C4-2B (cell line): ENCODE measurements around the gene OR6A2.

ENCODE experiments used
- H3K27ac ChIP-seq: fragments of 450-650 bp; 2 replicates; pipeline ENCODE4 v1.5.1; 2017
- ZFX ChIP-seq: fragments of 450-650 bp; IDR thresholded peaks from 2 replicates; pipeline ENCODE4 v1.6.1; 2017
- TF ChIP-seq, protein P1 (sequence below): fragments of 450-650 bp; conservative IDR thresholded peaks from 2 replicates; pipeline ENCODE4 v1.5.1; 2017; ENCODE audit warnings: mild to moderate bottlenecking

Gene OR6A2

DNA sequence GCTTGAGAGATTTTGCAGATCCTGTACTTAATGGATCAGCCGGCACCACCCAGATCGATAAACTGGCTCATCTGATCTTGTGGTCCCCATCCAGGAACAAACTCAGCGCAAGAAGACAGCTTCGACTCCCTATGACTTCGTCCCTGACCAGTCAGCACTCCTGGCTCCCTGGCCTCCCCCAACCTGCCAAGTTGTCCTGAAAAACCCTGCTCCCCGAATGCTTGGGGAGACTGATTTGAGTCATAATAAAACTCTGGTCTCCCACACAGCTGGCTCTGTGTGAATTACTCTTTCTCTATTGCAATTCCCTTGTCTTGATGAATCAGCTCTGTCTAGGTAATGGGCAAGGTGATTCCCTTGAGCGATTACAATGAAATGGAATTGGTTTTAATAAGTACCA lies 57.2 kb downstream of the OR6A2 start:
- TF ChIP-seq, protein P1, sequence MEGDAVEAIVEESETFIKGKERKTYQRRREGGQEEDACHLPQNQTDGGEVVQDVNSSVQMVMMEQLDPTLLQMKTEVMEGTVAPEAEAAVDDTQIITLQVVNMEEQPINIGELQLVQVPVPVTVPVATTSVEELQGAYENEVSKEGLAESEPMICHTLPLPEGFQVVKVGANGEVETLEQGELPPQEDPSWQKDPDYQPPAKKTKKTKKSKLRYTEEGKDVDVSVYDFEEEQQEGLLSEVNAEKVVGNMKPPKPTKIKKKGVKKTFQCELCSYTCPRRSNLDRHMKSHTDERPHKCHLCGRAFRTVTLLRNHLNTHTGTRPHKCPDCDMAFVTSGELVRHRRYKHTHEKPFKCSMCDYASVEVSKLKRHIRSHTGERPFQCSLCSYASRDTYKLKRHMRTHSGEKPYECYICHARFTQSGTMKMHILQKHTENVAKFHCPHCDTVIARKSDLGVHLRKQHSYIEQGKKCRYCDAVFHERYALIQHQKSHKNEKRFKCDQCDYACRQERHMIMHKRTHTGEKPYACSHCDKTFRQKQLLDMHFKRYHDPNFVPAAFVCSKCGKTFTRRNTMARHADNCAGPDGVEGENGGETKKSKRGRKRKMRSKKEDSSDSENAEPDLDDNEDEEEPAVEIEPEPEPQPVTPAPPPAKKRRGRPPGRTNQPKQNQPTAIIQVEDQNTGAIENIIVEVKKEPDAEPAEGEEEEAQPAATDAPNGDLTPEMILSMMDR, result no peak
- TF ChIP-seq ZFX, result no peak
- no peak overlapping the region for H3K27ac ChIP-seq
